Fibroblast of lung (primary cell): ENCODE data around the gene PTPN2. TPM values are rescaled to one million over a fixed set of nuclear protein-coding genes. Genes with fewer than 3 reads are reported as not detected.
A peak's percentile ranks its signal among the peaks of the same experiment; 100 is the strongest.

ENCODE experiments used
- DNase-seq, 2 donors: peaks; one replicate each; pipeline versions ENCODE4 v3.0.0 to v3.0.0-alpha.2; 2010; ENCODE audit warnings: low read depth in 2 of 2
- H2AFZ ChIP-seq: 2 replicates; pipeline ENCODE4 v1.5.1; 2012; ENCODE audit warnings: low read length, control low read depth, inconsistent platforms
- H3K27ac ChIP-seq: 2 replicates; pipeline ENCODE4 v1.5.1; 2011; ENCODE audit warnings: low read length, control low read depth; ENCODE audit not compliant: insufficient read depth
- H3K27me3 ChIP-seq: 2 replicates; pipeline ENCODE4 v1.5.1; 2011; ENCODE audit warnings: mild to moderate bottlenecking, low read length; ENCODE audit not compliant: control insufficient read depth, insufficient read depth
- H3K36me3 ChIP-seq: 2 replicates; pipeline ENCODE4 v1.5.1; 2011; ENCODE audit warnings: low read length; ENCODE audit not compliant: control insufficient read depth, insufficient read depth
- H3K4me1 ChIP-seq: 2 replicates; pipeline ENCODE4 v1.5.1; 2011; ENCODE audit warnings: low read length; ENCODE audit not compliant: control insufficient read depth, insufficient read depth; ENCODE audit errors: extremely low read depth
- H3K4me2 ChIP-seq: 2 replicates; pipeline ENCODE4 v1.5.1; 2011; ENCODE audit warnings: low read length, control low read depth; ENCODE audit not compliant: insufficient read depth; ENCODE audit errors: extremely low read depth
- H3K4me3 ChIP-seq, 4 experiments: fragments of 200-600 bp in 1 of 4; sonication (generic) in 1 of 4; replicated peaks in 1 of 4; 2 replicates each; pipeline ENCODE4 v1.5.1; 2011 to 2016; ENCODE audit warnings: low read length in 4 of 4, low read depth in 3 of 4, mild to moderate bottlenecking in 3 of 4, control low read depth in 2 of 4, inconsistent platforms in 1 of 4, mixed read lengths in 1 of 4; ENCODE audit not compliant: insufficient read depth in 1 of 4; ENCODE audit errors: control extremely low read depth in 1 of 4
- H3K79me2 ChIP-seq: 2 replicates; pipeline ENCODE4 v1.5.1; 2012; ENCODE audit warnings: mild to moderate bottlenecking, low read length, inconsistent platforms; ENCODE audit not compliant: control insufficient read depth, insufficient read depth
- H3K9ac ChIP-seq: 2 replicates; pipeline ENCODE4 v1.5.1; 2011; ENCODE audit warnings: mild to moderate bottlenecking, low read length, control low read depth; ENCODE audit not compliant: insufficient read depth
- H3K9me3 ChIP-seq: 2 replicates; pipeline ENCODE4 v1.5.1; 2012; ENCODE audit warnings: low read depth, low read length; ENCODE audit not compliant: control insufficient read depth, insufficient read depth
- H4K20me1 ChIP-seq: 2 replicates; pipeline ENCODE4 v1.5.1; 2011; ENCODE audit warnings: low read length; ENCODE audit not compliant: control insufficient read depth, insufficient read depth; ENCODE audit errors: extremely low read depth
- CTCF ChIP-seq, 2 donors: IDR thresholded peaks in 1 of 2; conservative IDR thresholded peaks in 1 of 2; 1 replicate in 1 of 2; 2 replicates in 1 of 2; pipeline ENCODE4 v1.5.1; 2011 to 2012; ENCODE audit warnings: low read length in 2 of 2, control low read depth in 1 of 2, inconsistent platforms in 1 of 2, low read depth in 1 of 2, mild to moderate bottlenecking in 1 of 2
- EZH2 ChIP-seq: IDR thresholded peaks from 2 replicates; pipeline ENCODE4 v1.5.1; 2012; ENCODE audit warnings: low read length, control low read depth, mild to moderate bottlenecking; ENCODE audit errors: missing control alignments
- polyA plus RNA-seq, 2 donors: library from polyadenylated mRNA; depleted of rRNA in 1 of 2; stranded (reverse) in 1 of 2; unstranded in 1 of 2; fragments of >200 nt; gene quantifications; 2 replicates each; pipeline ENCODE4 v1.2.1, GENCODE V29; 2011 to 2012; ENCODE audit warnings: missing spikeins in 1 of 2
- total RNA-seq: library from RNA; depleted of rRNA; stranded (reverse); fragments of >200 nt; gene quantifications from 2 replicates; pipeline ENCODE4 v1.2.1, GENCODE V29; 2014

PTPN2 gene
- total and polyA plus RNA-seq, 2 donors (not counting 1 experiment from before 2014, with no cell fraction given) = 23.6 to 23.7 TPM

- no peaks in the 10 kb centered on the region for H4K20me1 ChIP-seq
- no peak overlapping the region for H3K4me2 ChIP-seq
- H2AFZ ChIP-seq = no peak overlapping the region
- no peaks in the 10 kb centered on the region for H3K9me3 ChIP-seq
- peak in 1 of 2 donors; percentile 26 for DNase-seq
- H3K9ac ChIP-seq = no peak overlapping the region
- no peak overlapping the region for H3K4me3 ChIP-seq
- no peaks in the 10 kb centered on the region for H3K36me3 ChIP-seq
- no peaks in the 10 kb centered on the region for H3K4me1 ChIP-seq
- no peak overlapping the region for H3K27ac ChIP-seq
- H3K27me3 ChIP-seq = no peaks in the 10 kb centered on the region
- no peaks in the 10 kb centered on the region for H3K79me2 ChIP-seq
- no peak for TF ChIP-seq EZH2
- TF ChIP-seq CTCF (conservative IDR thresholded peaks at IDR 0.05 in 1 of 2, IDR thresholded peaks at IDR 0.05 in 1 of 2; ENCODE audit: low read depth in 1 of 2, low read length in 2 of 2) = no peak
Measured at GRCh38 chr18:12811191-12811950, 72.7 kb downstream of the PTPN2 start.

GRCh38 chr18:12803069-12803936 is 80.7 kb downstream of the PTPN2 start:
- H3K27ac ChIP-seq = no peak overlapping the region
- no peak overlapping the region for H2AFZ ChIP-seq
- no peak overlapping the region for H3K9ac ChIP-seq
- no peaks in the 10 kb centered on the region for H3K36me3 ChIP-seq
- H3K4me3 ChIP-seq = no peak overlapping the region
- no peaks in the 10 kb centered on the region for H3K79me2 ChIP-seq
- no peak for DNase-seq
- H3K27me3 ChIP-seq = no peaks in the 10 kb centered on the region
- TF ChIP-seq CTCF (conservative IDR thresholded peaks at IDR 0.05 in 1 of 2, IDR thresholded peaks at IDR 0.05 in 1 of 2; ENCODE audit: low read depth in 1 of 2, low read length in 2 of 2) (no peak), EZH2 (no peak)
- no peak overlapping the region for H3K4me2 ChIP-seq
- no peaks in the 10 kb centered on the region for H3K9me3 ChIP-seq
- no peaks in the 10 kb centered on the region for H3K4me1 ChIP-seq
- H4K20me1 ChIP-seq = no peaks in the 10 kb centered on the region

DNA sequence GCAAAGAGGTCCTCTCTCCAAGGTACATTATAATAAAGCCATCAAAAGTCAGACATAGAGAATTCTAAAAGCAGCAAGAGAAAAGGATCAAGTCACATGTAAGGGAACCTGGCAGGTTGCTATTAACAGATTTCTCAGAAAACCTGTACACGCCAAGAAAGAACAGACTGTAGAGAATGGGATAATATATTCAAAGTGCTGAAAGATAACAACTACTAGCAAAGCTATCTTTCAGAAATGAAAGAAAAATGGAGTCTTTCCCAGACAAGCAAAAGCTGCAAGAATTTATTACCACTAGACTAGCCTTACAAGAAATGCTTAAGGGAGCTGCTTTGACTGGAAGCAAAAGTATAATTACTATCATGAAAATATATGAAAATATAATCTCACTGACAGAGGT is 81.5 kb downstream of the PTPN2 start:
- H3K27me3 ChIP-seq = no peaks in the 10 kb centered on the region
- H3K79me2 ChIP-seq = no peaks in the 10 kb centered on the region
- no peak overlapping the region for H3K9ac ChIP-seq
- no peaks in the 10 kb centered on the region for H4K20me1 ChIP-seq
- no peak overlapping the region for H2AFZ ChIP-seq
- H3K27ac ChIP-seq = no peak overlapping the region
- H3K9me3 ChIP-seq = no peaks in the 10 kb centered on the region
- no peak overlapping the region for H3K4me3 ChIP-seq
- no peaks in the 10 kb centered on the region for H3K4me1 ChIP-seq
- no peaks in the 10 kb centered on the region for H3K36me3 ChIP-seq
- TF ChIP-seq CTCF (conservative IDR thresholded peaks at IDR 0.05 in 1 of 2, IDR thresholded peaks at IDR 0.05 in 1 of 2; ENCODE audit: low read depth in 1 of 2, low read length in 2 of 2) (no peak), EZH2 (no peak)
- DNase-seq = no peak
- H3K4me2 ChIP-seq = no peak overlapping the region
